ENCODE results near the gene TM9SF2.

TM9SF2 gene

DNA sequence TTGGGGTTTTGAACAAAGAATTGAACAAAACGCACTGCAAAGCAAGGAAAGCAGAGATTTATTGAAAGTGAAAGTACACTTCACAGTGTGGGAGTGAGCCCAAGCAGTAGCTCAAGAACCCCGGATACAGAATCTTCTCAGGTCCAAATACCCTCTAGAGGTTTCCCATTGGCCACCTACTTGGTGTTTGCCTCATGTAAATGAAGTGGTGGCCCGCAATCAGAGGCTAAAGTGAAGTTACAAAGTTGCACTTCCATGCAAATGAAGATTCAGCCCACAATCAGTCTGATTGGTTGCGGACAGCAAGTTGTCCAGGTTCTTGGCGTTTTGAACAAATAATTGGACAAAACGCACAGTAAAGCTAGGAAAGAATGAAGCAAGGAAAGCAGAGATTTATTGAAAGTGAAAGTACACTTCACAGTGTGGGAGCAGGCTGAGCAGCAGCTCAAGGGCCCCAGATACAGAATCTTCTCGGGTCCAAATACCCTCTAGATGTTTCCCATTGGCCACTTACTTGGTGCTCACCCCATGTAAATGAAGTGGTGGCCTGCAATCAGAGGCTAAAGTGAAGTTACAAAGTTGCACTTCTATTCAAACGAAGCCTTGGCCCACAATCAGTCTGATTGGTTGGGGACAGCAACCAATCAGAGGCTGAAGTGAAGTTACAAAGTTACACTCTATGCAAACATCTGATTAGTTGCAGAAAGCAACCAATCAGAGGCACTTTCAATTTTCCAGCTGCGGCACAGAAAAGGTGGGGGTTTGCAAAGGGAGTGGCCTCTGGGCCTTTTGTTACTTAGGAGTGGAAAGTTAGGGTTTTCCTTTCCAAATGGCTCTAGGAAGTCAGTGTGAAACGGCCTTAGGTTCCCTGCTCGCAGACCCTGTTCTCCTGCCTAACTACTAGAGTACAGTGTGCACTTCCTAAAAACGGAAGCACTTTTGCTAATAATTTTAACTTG lies 4.8 kb upstream of the TM9SF2 start:
- DNase-seq: no peak

DNA sequence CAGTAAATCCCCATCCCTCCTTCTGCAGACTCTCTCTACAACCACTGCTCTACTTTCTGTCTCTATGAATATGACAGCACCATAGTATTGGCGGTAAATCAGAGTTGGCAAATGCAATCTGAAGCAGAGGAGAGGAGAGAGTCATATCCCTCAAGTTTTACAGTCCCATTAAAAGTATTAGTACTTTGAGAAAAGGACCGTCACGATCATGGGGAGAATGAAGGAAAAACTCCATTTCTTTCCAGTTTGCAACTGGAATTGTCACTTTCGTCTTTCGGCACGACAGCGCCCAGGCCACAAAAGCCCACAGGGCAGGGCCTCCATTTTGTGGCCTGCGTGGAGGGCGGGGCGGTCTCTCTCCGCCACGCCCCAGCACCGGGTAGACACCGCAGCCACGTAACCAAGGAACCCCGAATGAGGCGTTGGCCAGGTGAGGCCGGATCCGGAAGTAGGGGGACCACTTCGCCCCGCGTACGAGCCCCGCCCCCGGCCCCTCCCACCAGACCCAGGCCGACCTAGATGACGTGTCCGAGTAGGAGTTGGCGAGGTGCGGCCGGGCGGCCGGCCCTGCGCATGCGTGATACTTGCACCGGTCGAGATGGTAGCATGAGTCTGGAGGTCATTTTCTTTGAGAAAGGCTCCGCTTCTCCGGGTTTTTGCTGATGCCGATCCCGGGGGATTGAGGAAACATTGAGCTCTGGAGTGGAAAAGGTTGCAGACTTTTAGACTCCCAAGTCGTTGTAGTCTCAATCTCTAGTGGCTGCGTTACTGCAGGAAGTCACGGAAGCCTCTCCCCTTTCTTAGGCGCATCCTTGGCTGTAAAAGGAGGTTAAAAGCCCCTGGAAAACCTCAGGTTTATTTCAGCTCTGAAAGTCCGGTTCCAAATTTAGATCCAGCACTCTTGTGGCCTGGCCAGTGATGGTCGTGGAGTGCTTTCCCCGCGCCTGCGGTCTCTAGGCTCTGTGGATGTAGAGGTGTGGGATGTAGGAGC lies 2.8 kb upstream of the TM9SF2 start:
- peak; percentile 98 for DNase-seq

DNA sequence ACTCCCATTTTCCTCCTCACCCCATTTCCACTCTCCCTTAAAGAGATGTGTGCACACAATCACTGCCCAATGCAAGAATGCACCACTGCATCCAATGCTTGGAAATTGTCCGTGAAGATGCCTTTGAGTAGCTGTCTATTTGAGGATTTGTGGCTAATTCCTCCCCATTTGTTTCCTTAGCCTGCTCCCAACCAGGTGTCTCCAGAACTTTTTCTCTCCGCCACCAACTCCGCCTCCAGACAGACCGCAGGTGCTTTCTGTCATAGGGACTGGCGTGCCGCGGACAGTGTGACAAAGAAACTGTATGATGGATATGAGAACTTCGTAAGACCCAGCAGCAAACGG lies 461 bp upstream of the TM9SF2 start:
- DNase-seq: no peak

DNA sequence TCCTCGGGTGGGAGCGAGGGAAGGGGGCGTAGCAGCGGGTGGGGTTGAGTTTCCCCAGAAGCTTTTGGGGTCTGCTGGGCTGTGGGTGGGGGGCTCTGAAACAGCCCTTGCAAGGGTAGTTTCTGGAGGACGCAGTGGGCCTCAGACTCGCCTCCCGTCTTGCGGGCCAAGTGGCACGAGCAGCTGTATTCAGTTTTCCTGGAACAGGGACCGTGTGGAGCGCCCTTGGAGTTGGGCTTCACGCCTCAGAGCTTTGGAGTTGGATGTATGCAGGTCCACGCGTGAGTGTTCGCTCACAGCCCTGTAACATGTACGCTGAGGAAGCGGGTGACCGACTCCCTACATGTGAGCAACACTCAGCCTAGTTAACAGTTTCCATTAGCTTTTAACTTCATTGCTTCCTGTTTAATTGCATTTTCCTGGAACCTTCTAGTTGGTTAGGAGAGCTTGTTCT lies 603 bp downstream of the TM9SF2 start:
- peak; percentile 66 for DNase-seq

DNA sequence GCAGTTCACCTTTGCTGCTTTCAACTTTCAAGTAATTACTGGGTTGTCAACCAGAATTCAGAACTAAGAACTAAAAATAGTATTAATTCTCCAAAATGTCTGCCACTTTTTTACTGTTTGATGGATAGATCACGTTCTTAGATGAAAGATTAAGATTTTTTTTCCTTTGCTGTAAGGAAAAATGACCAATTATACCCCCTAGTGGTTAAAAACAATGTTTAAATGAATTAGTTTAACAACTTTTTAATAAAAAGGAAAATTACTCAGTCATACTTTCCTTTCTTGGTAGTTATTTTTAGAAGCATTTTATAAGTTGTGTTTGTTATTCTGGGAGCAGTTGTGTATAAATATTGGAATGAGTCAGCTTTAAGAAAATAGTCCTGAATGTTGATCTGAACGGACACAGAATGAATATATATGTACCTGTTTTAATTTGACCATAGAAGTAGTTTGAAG lies 4.6 kb downstream of the TM9SF2 start:
- DNase-seq: no peak

DNA sequence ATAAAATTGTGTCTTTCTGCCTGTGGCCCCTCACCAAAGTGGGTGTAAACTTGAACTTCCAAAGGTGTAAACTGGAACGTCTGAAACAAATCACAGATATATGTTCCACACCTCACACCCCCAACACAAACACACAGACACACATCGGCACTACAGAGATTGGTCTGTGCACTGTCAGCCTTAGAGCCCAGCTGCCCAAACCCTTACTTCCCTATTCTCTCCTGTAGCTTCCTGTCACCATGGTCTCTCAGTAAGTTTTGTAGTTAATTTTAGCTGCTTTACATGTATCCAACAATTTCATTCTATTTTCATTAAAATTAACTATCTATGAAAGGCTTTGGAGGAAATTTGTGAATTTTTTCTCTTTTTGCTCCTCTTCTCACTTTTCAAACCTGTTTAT lies 5.4 kb downstream of the TM9SF2 start:
- DNase-seq: no peak

DNA sequence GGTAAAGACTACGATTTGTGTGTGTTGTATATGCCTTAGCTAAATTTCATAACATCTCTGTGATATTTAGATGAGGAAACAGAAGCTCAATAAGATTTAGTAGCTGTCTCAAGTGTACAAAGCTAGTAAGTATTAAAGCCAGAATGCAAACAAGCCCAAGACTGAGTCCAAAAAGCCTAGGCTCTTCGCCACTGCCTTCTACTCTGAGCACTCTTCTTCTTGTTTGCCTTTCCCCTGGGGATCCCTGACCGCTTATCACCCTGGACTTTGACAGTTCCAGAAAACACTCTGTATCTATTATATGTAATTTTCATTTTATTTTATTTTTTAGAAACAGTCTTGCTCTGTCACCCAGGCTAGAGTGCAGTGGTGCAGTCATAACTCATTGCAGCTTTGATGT lies 5.8 kb downstream of the TM9SF2 start:
- no peak for DNase-seq

DNA sequence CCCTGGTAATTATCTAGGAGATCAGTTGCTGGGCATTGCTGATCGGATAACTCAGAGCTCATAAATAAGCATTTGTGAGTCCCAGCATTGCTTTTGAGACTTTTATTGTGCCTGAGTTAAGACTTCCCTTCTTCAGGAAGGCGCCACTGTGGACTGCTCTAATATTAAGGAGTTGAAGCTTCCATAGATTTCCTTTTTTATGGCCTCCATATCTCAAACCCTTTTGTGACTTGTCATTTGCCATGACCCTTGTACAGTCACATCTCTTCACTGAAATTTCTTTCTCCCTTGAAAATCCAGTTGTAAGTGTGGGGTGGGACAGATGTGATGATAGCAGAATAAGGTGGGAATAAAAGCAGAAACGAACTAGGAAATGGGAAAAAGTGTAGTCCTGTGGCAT lies 6.3 kb downstream of the TM9SF2 start:
- DNase-seq: no peak

DNA sequence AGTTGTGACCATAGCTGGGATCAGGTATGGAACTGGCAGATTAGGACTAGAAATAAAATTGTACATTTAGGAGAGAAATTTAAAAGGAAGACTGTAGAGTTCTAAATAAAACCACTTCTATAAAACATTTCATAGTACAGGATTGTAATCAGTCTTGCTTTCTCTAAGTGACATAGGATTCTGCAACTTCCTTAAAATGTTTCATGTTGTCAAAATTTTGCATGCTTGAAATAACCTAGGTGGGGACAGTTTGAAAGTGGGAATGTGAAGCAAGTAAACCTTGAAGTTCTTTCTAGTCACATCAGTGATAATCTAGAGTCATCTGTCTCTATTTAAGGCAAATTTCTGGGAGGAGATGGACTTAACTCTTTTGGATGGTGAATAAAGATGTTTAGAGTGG lies 6.7 kb downstream of the TM9SF2 start:
- DNase-seq: no peak

DNA sequence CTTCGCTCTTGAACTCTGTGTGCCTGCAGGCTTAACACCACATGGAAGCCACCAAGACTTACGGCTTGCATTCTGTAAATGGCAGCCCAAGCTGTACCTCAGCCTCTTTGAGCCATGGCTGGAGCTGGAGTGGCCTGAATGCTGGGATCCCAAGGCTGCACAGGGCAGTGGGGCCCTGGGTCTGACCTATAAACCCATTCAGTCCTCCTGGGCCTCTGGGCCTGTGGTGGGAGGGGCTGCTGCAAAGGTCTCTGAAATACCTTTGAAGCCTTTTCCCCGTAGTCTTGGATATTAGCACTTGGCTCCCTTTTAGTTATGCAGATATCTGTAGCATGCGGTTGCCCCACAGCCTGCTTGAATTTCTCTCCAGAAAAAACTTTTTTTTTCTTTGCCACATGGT lies 8.2 kb downstream of the TM9SF2 start:
- no peak for DNase-seq

DNA sequence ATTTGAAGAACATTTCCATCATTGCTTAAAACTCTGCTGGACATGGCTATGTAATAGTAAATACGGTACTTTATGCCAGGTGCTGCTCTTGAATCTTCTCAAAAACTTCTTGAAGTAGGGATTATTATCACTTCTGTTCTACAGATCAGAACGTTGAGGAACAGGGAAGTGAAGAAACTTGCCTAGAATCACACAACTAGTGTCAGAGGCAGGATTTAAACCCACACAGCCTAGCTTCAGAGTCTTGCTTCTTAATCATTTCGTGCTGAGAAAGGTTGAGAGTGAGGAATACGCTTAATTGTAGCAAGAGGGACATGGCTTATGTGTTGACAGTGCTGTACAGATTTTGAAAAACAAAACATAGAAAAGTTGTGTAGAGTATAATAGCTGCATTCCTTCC lies 13.5 kb downstream of the TM9SF2 start:
- DNase-seq: no peak

DNA sequence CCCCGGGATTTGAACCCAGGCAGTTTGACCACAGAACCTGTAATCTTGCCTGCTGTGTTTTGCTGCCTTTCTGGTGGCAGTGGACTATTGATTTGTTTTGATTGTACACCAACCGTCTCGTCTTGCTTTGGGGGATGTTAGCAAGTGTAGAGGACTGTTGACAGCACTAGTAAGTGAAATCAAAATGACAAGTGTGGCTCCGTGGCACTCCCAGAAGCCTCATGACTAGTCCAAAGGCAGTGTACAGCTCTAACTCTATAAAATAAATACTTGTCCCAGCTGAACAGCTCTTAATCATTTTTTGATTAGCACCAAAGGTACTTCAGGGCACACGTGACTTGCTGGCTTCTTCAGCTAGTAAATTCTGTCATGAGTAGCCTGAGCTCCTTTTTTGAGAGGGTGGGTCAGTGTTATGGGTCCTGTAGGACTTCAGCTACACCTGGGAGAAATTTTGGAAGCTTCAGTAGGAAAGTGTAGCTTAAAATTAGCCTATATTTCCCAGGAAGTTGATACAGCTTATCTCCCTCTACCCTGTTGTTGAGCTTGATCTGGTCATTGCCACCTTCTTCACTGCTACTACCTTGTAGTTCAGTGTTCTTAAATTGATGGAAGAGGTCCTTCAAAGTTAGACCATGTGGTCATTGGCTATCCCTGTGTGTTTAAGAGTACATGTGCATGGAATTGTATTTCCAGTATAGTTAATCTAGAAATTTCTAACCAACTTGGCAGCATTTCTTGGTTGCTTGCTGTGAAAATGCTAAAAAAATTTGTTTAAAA lies 15.1 kb downstream of the TM9SF2 start:
- no peak for DNase-seq

DNA sequence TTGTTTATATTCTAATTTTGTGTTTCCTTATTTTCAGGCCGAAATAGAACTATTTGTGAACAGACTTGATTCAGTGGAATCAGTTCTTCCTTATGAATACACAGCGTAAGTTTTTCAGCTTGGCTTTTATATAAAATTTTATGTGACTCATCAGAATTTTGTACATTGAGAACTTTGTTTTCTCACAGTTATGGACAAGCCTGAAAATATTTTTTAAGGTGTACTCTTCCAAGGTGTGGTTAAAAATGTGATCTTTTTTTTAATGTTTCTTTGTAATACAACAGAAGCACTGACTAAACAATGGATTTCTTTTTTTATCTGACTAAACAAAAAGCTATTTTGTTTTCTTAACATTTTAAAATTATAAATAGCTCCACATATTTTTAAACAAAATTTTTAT lies 16.3 kb downstream of the TM9SF2 start:
- DNase-seq: no peak

DNA sequence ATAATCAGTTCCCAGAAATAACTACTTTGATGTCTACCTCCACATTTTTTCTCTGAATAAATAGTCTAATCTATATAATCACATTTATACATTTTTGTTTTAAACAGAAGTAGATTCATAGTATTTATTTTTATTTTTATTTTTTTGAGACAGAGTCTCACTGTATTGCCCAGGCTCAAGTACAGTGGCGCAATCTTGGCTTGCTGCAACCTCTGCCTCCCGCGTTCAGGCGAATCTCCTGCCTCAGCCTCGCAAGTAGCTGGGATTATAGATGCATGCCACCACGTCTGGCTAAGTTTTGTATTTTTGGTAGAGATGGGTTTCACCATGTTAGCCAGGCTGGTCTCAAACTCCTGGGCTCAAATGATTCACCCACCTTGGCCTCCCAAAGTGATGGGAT lies 16.7 kb downstream of the TM9SF2 start:
- no peak for DNase-seq

DNA sequence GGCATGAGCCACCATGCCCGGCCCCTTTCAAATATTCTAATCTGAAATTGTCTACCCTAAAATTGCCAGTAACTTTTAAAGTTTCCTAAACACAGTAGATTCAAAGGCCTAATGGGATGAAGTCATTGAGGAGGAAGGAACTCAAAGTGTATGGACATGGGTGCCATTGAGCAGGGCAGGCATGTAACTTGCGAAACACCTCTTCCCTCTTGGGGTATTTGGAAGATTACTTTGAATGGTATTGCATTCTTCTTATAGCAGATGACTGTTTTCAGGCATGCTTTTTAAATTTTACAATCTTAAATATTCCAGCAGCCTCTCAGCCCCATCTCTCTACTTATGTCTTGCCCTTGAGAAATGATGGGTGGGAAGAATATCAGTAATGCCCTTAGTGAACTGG lies 21.0 kb downstream of the TM9SF2 start:
- DNase-seq: no peak

DNA sequence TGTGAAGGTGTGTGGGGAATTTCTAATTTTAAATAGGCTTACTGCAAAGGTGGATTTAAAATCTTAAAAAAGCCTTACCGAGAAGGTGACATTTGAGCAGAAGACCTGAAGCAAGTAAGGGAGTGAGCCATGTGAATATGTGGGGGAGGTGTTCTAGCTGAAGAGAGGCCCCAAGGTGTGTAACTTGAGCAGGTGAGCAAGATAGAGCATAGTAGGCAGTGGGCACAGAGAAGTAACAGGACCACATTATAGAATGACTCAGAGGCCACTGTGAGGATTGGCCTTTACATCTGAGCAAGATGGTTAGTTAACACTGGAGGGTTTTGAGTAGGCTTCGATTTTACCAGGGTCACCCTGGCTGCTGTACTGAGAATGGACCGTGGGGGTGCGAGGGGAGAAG lies 22.6 kb downstream of the TM9SF2 start:
- DNase-seq: no peak

DNA sequence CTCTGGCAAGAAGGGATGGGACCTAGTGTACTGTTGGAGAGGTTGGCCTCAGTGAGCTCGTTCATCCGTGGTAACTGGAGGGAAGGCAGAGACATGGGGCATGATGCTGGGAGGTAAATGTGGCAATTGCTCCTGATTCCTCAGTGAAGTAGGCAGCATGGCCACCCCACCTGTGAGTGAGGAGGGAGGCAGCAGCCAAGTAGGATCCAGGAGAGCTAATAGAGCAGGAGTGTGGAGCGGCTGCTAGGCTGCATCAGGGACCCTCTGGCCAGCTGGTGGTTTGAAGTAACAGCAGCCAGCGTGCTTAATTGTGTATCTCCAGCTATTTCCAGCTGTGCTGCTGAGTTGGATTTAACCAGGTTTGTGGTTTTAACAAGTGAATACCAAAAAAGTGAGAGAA lies 24.7 kb downstream of the TM9SF2 start:
- DNase-seq: no peak

DNA sequence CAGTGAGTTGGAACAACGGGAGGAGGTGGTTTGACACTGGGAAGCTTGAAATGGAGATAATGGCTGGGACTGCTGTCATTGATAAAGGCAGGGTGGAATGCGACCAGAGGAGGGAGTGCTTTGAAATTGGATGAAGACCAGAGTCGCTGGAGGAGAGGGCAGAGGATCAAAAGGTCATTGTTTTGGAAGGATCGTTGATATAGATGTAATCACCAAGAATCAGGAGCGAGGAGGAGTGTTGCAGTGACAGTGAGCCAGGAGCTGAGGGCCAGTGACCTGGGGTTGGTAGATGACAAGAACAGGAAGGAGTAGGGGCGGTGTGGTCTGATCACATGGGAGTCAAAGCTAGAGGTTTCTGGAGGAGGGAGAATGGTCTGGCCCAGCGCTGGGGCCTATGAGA lies 25.3 kb downstream of the TM9SF2 start:
- DNase-seq: no peak

DNA sequence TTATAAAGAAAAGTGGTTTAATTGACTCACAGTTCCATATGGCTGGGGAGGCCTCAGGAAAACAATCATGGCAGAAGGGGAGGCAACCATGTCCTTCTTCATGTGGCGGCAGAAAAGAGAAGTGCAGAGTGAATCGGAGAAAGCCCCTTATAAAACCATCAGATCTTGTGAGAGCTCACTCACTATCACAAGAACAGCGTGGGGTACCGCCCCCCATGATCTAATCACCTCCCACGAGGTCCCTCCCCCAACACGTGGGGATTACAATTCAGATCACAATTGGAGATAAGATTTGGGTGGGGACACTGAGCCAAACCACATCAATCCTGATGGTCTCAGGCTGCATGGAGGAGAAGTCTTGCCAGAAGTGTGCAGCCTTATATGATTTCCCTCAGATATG lies 26.0 kb downstream of the TM9SF2 start:
- no peak for DNase-seq

DNA sequence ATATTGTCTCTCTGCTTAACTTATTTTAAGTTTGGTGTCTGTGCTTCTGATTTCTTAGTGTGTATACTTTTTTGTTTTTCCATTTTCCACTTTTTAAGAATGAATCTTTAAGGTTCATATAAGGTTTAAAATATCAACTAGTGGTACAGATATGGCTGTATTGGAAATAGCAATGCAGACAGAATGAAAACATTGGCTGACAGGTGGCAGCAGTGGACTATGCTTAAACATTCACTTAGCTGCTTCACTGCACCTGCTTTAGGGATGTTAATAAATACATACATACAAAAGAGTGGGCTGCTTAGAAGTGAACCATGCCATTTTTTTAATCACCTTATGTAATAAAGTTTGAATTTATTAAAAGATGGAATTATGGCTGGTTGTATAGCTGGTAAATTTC lies 27.3 kb downstream of the TM9SF2 start:
- DNase-seq: no peak

DNA sequence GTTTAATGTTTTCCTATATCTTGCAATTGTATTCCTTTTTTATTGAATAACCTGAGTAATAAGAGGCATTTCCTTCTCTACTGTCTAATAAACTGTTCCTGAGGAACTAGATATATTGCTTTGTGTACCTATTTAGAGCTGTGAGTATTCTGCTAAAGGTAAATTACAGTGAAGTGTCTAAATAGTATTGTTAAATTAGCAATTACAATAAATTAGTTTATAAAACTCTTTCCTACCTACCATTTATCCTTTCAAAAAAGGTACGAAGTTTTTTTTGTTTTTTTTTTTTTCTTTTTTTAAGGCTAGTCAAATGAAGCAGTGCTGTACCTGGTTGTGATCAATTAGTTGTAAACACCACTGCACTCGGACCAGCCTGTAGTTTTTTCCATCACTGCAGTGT lies 34.8 kb downstream of the TM9SF2 start:
- no peak for DNase-seq

DNA sequence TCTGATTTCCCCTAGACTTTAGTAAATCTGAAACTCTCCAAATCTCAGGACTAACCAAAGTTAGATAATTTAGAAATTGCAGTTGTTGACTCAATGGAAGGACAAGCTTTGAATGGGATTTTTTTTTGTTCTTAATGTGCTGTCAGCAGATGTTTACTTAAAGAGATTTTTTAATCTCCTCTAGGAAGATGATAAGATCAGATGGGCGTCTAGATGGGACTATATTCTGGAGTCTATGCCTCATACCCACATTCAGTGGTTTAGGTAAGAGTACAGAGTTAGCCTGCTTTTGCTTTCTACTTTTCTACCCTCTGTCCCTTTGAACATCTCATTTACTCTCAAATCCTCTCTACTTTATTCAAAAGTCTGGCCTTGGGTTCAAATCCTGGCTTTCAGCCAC lies 39.3 kb downstream of the TM9SF2 start:
- DNase-seq: no peak
